A549 (cell line): ENCODE measurements around the gene PIM3.

Experiments used
- MAFK ChIP-seq: fragments of 450-650 bp; IDR thresholded peaks from 2 replicates; pipeline ENCODE4 v1.6.1; 2014; ENCODE audit not compliant: partially characterized antibody
- POLR2A ChIP-seq: IDR thresholded peaks from 2 replicates; pipeline ENCODE4 v1.6.1; 2012; ENCODE audit warnings: mild to moderate bottlenecking, low read length
- RFX5 ChIP-seq: fragments of 450-650 bp; IDR thresholded peaks from 2 replicates; pipeline ENCODE4 v1.7.1; 2014; ENCODE audit warnings: antibody characterized with exemption, mild to moderate bottlenecking, moderate library complexity
- RNF2 ChIP-seq: fragments of 200-600 bp; sonication (generic); IDR thresholded peaks from 2 replicates; pipeline ENCODE4 v1.6.1; 2016; ENCODE audit warnings: low read depth, mild to moderate bottlenecking, antibody characterized with exemption, moderate library complexity, borderline replicate concordance
- TF ChIP-seq, protein P1 (sequence below): fragments of >200 bp; sonication (Bioruptor Twin); formaldehyde crosslinking; IDR thresholded peaks from 3 replicates; pipeline ENCODE4 v1.5.1; 2016
- TF ChIP-seq, protein P2 (sequence below): fragments of 200-600 bp; sonication (generic); IDR thresholded peaks from 2 replicates; pipeline ENCODE4 v1.6.1; 2016; ENCODE audit warnings: antibody characterized with exemption, mild to moderate bottlenecking, moderate library complexity

DNA sequence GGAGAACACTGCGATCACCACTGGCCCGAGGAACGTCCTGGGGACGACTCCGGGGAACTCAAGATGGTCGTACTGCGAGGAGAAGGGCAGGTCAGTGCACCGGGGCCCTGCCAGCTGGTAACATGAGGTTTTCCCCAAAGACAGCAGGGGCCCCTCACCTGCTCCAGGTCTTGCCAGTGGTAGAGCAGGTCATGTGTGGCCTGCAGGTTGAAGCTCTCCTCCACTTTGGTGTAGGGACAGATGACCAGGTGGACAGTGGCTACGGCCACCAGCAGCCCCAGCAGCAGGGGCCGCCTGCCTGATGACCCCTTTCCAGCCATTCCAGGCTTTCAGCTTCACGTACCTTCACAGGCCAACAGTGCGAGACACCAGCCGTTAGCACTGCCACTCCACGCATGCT is 47.1 kb upstream of the PIM3 start:
- TF ChIP-seq, protein P1, sequence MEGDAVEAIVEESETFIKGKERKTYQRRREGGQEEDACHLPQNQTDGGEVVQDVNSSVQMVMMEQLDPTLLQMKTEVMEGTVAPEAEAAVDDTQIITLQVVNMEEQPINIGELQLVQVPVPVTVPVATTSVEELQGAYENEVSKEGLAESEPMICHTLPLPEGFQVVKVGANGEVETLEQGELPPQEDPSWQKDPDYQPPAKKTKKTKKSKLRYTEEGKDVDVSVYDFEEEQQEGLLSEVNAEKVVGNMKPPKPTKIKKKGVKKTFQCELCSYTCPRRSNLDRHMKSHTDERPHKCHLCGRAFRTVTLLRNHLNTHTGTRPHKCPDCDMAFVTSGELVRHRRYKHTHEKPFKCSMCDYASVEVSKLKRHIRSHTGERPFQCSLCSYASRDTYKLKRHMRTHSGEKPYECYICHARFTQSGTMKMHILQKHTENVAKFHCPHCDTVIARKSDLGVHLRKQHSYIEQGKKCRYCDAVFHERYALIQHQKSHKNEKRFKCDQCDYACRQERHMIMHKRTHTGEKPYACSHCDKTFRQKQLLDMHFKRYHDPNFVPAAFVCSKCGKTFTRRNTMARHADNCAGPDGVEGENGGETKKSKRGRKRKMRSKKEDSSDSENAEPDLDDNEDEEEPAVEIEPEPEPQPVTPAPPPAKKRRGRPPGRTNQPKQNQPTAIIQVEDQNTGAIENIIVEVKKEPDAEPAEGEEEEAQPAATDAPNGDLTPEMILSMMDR = no peak
- TF ChIP-seq MAFK (no peak), POLR2A (no peak), RNF2 (no peak), RFX5 (no peak)
- TF ChIP-seq, protein P2, sequence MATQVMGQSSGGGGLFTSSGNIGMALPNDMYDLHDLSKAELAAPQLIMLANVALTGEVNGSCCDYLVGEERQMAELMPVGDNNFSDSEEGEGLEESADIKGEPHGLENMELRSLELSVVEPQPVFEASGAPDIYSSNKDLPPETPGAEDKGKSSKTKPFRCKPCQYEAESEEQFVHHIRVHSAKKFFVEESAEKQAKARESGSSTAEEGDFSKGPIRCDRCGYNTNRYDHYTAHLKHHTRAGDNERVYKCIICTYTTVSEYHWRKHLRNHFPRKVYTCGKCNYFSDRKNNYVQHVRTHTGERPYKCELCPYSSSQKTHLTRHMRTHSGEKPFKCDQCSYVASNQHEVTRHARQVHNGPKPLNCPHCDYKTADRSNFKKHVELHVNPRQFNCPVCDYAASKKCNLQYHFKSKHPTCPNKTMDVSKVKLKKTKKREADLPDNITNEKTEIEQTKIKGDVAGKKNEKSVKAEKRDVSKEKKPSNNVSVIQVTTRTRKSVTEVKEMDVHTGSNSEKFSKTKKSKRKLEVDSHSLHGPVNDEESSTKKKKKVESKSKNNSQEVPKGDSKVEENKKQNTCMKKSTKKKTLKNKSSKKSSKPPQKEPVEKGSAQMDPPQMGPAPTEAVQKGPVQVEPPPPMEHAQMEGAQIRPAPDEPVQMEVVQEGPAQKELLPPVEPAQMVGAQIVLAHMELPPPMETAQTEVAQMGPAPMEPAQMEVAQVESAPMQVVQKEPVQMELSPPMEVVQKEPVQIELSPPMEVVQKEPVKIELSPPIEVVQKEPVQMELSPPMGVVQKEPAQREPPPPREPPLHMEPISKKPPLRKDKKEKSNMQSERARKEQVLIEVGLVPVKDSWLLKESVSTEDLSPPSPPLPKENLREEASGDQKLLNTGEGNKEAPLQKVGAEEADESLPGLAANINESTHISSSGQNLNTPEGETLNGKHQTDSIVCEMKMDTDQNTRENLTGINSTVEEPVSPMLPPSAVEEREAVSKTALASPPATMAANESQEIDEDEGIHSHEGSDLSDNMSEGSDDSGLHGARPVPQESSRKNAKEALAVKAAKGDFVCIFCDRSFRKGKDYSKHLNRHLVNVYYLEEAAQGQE = no peak
